Neutrophil (primary cell): ENCODE measurements around the gene JMJD6.
"Not testable (repeated sequence)": the region's sequence is repeated elsewhere in the genome, so short reads cannot be mapped to it uniquely, and the experiment has no call there.

Experiments used
- H3K27ac ChIP-seq: fragments of 200-600 bp; sonication (generic); 2 replicates; pipeline ENCODE4 v1.5.1; 2016; ENCODE audit warnings: mild to moderate bottlenecking, moderate library complexity
- H3K27me3 ChIP-seq: fragments of 200-600 bp; sonication (generic); 2 replicates; pipeline ENCODE4 v1.6.0; 2016; ENCODE audit warnings: mild to moderate bottlenecking
- H3K36me3 ChIP-seq: fragments of 200-600 bp; sonication (generic); 2 replicates; pipeline ENCODE4 v1.5.1; 2017
- H3K4me1 ChIP-seq, 2 experiments: fragments of 200-600 bp in 1 of 2; sonication (generic) in 1 of 2; 1 replicate in 1 of 2; 2 replicates in 1 of 2; pipeline versions ENCODE4 v1.5.1 to v1.6.1; 2013 to 2016; ENCODE audit warnings: low read depth in 1 of 2, low read length in 1 of 2, mild to moderate bottlenecking in 1 of 2, moderate library complexity in 1 of 2; ENCODE audit not compliant: control insufficient read depth in 1 of 2, insufficient read depth in 1 of 2
- H3K4me3 ChIP-seq, 2 experiments: fragments of 200-600 bp in 1 of 2; sonication (generic) in 1 of 2; 1 replicate in 1 of 2; 2 replicates in 1 of 2; pipeline ENCODE4 v1.5.1; 2013 to 2016; ENCODE audit warnings: low read depth in 1 of 2, low read length in 1 of 2, mild to moderate bottlenecking in 1 of 2, moderate library complexity in 1 of 2
- H3K9me3 ChIP-seq: fragments of 200-600 bp; sonication (generic); 2 replicates; pipeline ENCODE4 v1.5.1; 2016
- TF ChIP-seq, protein P1 (sequence below): fragments of 200-600 bp; sonication (generic); IDR thresholded peaks from 2 replicates; pipeline ENCODE4 v1.5.1; 2016; ENCODE audit warnings: antibody characterized with exemption

Gene JMJD6

DNA sequence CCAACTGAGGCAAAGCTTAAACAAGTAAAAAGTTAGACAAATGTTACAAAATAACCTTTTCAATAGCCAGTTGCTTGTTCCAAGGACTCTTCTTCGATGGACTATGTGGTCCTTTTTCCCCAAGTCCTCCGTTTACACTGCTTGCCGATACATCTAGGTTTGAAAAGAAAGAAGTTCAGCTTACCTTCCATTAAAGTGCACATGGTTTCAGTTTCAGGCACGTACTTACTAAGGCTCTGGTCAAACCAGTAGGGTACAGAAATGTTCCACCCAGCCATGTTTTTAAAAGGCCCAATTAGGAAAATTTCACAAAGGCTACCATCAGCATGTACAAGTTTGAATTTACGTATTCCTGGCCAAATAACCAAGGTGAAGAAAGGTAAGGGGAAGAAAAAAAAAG is 8.6 kb upstream of the JMJD6 start:
- H3K27me3 ChIP-seq, result no peaks in the 10 kb centered on the region
- TF ChIP-seq, protein P1, sequence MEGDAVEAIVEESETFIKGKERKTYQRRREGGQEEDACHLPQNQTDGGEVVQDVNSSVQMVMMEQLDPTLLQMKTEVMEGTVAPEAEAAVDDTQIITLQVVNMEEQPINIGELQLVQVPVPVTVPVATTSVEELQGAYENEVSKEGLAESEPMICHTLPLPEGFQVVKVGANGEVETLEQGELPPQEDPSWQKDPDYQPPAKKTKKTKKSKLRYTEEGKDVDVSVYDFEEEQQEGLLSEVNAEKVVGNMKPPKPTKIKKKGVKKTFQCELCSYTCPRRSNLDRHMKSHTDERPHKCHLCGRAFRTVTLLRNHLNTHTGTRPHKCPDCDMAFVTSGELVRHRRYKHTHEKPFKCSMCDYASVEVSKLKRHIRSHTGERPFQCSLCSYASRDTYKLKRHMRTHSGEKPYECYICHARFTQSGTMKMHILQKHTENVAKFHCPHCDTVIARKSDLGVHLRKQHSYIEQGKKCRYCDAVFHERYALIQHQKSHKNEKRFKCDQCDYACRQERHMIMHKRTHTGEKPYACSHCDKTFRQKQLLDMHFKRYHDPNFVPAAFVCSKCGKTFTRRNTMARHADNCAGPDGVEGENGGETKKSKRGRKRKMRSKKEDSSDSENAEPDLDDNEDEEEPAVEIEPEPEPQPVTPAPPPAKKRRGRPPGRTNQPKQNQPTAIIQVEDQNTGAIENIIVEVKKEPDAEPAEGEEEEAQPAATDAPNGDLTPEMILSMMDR, result no peak
- H3K36me3 ChIP-seq, result peaks cover 44% of the 10 kb centered on the region
- H3K4me1 ChIP-seq, result peaks cover 46 to 59% of the 10 kb centered on the region in 2 experiments
- H3K9me3 ChIP-seq, result no peaks in the 10 kb centered on the region
- H3K27ac ChIP-seq, result peak overlapping the region; percentile 96
- peak overlapping the region; percentile 92 for H3K4me3 ChIP-seq

DNA sequence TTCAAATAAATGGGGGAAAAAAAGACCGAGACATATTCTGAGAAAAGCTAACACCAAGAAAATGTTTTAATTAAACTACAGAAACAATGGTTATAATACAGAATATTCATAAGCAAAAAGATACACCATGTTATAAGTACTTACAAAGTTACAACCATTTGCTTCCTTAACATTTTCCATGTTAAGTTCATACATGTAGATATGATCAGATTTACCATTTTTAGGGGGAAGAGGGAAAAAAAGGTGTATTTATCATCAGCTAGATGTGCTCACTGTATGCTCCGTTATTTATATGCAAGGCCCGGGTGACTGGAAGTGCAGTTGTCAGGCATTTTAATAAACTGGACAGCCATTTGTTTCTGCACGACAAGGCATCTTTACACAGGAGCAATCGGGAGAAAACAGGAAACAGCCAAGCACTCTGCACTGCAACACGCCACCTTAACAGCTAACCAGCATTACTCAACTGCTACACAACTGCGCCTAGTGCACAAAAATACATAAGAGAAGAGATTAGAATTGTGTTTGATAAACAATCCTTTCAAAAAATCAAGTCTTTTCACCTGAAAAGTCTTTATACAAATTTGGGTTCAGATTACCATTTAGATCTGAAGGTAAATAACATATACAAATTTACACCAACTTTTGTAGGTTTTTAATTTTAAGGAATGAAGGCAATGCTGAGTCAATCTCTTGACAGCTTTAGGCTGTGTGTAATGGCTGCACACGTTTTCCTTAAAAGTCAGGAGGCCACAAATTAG is 7.9 kb upstream of the JMJD6 start:
- H3K36me3 ChIP-seq, result peaks cover 44% of the 10 kb centered on the region

DNA sequence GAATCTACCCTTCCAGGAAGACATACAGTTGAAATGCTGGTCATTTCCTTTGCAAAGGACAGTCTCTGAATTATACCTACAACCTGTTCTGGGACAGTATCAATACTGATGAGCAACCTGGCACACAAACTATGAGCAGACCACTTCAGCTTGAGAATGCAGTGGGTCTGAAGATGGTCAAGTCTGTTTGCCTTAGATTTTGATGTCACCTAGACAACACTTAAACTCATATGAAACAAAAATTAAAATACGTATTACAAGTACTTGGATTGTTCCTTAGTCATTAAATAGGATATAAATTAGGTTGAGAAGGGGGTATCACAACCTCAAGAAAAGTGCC is 7.2 kb upstream of the JMJD6 start:
- no peaks in the 10 kb centered on the region for H3K27me3 ChIP-seq
- no peak overlapping the region for H3K4me3 ChIP-seq
- H3K4me1 ChIP-seq, result peaks cover 41 to 54% of the 10 kb centered on the region in 2 experiments
- TF ChIP-seq, protein P1, result no peak
- H3K9me3 ChIP-seq, result no peaks in the 10 kb centered on the region
- peaks cover 44% of the 10 kb centered on the region for H3K36me3 ChIP-seq
- peak overlapping the region; percentile 96 for H3K27ac ChIP-seq

More for the DNA sequence above, 7.9 kb upstream of the JMJD6 start:
- no peaks in the 10 kb centered on the region for H3K27me3 ChIP-seq
- TF ChIP-seq, protein P1, result no peak
- H3K4me1 ChIP-seq, result peaks cover 46 to 60% of the 10 kb centered on the region in 2 experiments
- peak overlapping the region; percentile 92 for H3K4me3 ChIP-seq
- H3K9me3 ChIP-seq, result no peaks in the 10 kb centered on the region
- peak overlapping the region; percentile 96 for H3K27ac ChIP-seq

DNA sequence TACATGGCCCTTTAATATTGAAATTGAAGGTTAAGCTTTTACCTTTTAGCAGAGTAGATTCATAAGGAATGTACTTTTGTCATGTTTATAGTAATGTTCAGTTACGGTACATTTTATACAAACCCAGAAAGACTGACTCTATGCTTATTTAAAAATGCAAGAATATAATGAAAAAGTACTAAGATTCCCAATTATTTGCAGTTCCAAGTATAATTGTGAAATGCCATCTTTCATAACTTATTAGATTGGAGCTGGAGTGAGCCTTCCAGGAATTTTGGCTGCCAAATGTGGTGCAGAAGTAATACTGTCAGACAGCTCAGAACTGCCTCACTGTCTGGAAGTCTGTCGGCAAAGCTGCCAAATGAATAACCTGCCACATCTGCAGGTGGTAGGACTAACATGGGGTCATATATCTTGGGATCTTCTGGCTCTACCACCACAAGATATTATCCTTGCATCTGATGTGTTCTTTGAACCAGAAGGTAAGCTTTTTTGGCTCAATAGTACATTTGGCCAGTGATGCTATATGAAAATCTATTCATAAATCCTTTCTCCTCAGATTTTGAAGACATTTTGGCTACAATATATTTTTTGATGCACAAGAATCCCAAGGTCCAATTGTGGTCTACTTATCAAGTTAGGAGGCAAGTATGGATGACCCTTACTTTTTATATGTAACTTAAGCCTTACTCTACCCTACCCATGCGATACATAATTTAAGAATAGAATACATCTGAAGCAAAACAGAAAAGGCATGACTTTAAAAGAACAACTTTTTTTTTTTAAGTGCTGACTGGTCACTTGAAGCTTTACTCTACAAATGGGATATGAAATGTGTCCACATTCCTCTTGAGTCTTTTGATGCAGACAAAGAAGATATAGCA is 6.6 kb upstream of the JMJD6 start:
- no peak overlapping the region for H3K4me3 ChIP-seq
- peak overlapping the region; percentile 96 for H3K27ac ChIP-seq

DNA sequence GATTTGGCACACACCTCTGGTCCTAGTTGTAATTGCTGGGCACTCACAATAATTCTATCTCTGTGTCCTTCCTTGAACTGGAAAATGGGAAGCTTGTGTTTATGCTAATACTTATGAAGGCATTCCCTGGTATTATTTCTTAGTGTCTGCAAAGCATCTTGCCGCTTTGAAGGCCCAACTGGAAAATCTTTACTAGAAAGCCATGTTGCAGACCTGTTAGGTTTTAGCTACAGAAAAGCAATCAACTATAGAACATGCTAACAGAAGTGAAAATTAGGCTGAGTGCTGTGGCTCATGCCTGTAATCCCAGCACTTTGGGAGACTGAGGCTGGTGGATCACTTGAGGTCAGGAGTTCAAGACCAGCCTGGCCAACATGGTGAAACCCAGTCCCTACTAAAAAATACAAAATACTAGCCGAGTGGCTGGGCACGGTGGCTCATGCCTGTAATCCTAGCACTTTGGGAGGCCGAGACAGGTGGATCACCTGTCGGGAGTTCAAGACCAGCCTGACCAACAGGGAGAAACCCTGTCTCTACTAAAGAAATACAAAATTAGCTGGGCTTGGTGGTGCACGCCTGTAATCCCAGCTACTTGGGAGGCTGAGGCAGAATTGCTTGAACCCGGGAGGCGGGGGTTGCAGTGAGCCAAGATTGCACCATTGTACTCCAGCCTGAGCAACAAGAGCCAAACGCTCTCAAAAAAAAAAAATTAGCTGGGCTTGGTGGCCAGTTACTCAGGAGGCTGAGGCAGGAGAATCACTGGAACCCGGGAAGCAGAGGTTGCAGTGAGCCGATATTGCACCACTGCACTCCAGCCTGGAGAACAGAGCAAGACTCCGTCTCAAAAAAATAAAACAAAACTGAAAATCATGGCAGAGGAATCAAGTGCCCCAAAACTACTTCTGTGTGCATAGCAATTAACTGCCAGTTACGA is 5.7 kb upstream of the JMJD6 start:
- H3K9me3 ChIP-seq, H3K4me3 ChIP-seq, H3K27me3 ChIP-seq: not testable (repeated sequence)
- Histone ChIP-seq H3K27ac (peak overlapping the region; percentile 96), H3K36me3 (peaks cover 44% of the 10 kb centered on the region), H3K4me1 (peaks cover 46 to 60% of the 10 kb centered on the region in 2 experiments)

More for the DNA sequence above, 6.6 kb upstream of the JMJD6 start:
- H3K36me3 ChIP-seq, result peaks cover 44% of the 10 kb centered on the region
- H3K4me1 ChIP-seq, result peaks cover 37 to 51% of the 10 kb centered on the region in 2 experiments
- no peaks in the 10 kb centered on the region for H3K27me3 ChIP-seq
- TF ChIP-seq, protein P1, result no peak
- H3K9me3 ChIP-seq, result no peaks in the 10 kb centered on the region
